BE2C (cell line): Measurements from ENCODE around the gene DENND1A.

Experiments
- DNase-seq: peaks from one replicate; pipeline ENCODE4 v3.0.0-alpha.2; 2020
- H3K27me3 ChIP-seq: fragments of 250-450 bp; sonication (Bioruptor Pico); 2 replicates; pipeline ENCODE4 v1.5.1; 2020; ENCODE audit warnings: mild to moderate bottlenecking
- H3K36me3 ChIP-seq: fragments of 250-450 bp; sonication (Bioruptor Pico); 2 replicates; pipeline ENCODE4 v1.5.1; 2020; ENCODE audit warnings: mild to moderate bottlenecking
- H3K4me1 ChIP-seq: fragments of 250-450 bp; sonication (Bioruptor Pico); 2 replicates; pipeline ENCODE4 v1.5.1; 2020
- H3K4me3 ChIP-seq: 2 replicates; pipeline ENCODE4 v1.5.1; 2011; ENCODE audit warnings: low read depth, low read length
- H3K9me3 ChIP-seq: fragments of 250-450 bp; sonication (Bioruptor Pico); 2 replicates; pipeline ENCODE4 v1.5.1; 2020
- CTCF ChIP-seq: IDR thresholded peaks from 2 replicates; pipeline ENCODE4 v1.5.1; 2012; ENCODE audit warnings: mild to moderate bottlenecking, low read depth, low read length

The DENND1A gene

GRCh38 chr9:123550012-123550411 is 379.9 kb downstream of the DENND1A start:
- Histone ChIP-seq H3K9me3 (no peaks in the 10 kb centered on the region), H3K36me3 (no peaks in the 10 kb centered on the region), H3K4me1 (peaks cover 14% of the 10 kb centered on the region), H3K27me3 (no peaks in the 10 kb centered on the region), H3K4me3 (no peak overlapping the region)
- 0 out of 2 replicates have a peak, but pooled peaks have one; percentile 11 for TF ChIP-seq CTCF
- DNase-seq: peak; percentile 69

DNA sequence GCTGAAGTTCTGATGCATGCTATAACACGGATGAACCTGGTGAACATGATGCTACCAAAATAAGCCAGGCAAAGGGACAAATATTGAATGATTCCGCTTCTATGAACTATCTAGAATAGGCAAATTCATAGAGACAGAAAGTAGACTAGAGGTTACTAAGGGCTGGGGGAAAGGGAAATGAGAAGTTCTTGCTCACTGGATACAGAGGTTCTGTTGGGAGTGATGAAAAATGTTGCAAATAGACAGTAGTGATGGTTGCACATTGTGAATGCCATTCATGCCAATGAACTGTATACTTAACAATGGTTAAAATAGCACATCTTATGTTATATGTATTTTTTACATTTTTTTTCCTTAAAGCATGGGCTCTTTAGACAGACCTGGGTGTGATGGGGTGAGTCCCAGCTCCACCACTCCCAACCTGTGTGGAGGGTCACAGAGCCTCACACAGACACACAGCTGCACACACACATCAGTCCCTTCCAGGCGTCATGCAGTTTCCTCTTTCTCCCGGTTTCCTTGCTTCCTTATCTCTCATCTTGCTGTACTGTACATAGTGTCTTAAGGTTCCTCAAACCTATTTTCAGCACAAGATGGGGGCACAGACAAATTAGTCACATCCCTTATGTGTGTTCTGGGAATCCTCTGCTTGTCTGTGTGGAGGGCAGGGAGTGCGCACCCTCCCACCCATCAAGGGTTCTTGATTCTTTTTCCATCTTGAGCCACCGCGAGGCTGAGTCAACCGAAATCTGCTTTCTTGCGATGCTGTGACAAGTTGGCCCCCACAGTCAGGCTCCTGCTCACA is 381.0 kb downstream of the DENND1A start:
- Histone ChIP-seq H3K27me3 (no peaks in the 10 kb centered on the region), H3K4me3 (no peak overlapping the region), H3K36me3 (no peaks in the 10 kb centered on the region), H3K4me1 (peaks cover 14% of the 10 kb centered on the region), H3K9me3 (no peaks in the 10 kb centered on the region)
- no peak for TF ChIP-seq CTCF
- DNase-seq: no peak

DNA sequence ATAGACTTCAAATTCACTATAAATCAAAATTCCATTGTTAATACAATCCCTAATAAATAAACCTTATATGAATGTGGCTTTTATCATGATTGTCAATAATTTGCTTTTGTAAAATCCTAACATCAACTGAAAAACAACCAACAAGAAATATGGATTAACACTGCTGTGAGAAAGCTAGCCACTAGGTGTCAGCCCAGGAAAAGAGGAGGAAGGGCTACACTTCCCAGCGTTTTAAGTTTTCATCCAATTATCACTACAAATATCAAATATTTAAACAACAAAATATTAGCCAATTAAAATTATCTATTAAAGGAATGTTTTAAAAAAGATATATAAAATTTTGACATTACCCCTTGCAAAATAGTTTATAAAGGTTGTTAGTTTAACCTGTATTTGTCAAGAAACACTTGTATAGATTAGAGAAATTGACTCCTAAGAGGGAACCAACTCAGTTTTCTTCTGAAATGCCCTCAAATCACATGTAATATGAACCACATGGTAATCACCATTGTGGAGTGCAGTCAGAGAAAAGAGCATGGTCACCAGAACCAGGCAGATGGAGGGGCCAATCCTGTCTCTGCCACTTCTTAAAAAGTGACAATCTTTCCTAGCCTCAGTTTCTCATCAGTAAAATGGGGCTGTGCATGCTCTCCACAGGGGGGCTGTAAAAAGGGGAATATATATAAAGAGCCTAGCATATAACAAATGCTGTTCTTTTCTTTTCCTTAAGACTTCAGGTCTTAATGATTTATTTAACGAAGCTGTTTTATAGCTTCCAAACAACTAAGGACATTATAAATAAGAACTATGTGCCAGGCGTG is 385.7 kb downstream of the DENND1A start:
- H3K27me3 ChIP-seq: no peaks in the 10 kb centered on the region
- no peaks in the 10 kb centered on the region for H3K9me3 ChIP-seq
- no peak overlapping the region for H3K4me3 ChIP-seq
- H3K36me3 ChIP-seq: no peaks in the 10 kb centered on the region
- DNase-seq: peak; percentile 46
- TF ChIP-seq CTCF: peak; percentile 96
- no peaks in the 10 kb centered on the region for H3K4me1 ChIP-seq

DNA sequence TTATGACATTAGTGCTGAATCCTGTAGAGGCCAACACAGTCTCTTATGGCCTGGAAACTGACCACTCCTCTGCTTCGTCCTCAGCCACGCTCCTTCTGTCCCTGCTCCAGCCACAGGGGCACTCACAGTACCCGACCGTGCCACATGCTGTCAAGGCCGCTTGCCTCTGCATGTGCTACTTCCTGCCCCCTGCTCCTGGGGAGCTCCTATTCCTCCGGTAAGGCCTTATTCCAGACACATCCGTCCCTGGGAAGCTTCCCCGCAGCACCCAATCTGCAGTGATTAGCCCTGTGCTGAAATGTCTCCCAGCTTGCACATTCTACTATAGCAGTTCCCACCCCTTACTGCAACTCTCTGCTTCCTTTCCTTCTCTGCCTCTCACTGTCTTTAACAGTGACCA is 386.4 kb downstream of the DENND1A start:
- Histone ChIP-seq H3K4me3 (no peak overlapping the region), H3K36me3 (no peaks in the 10 kb centered on the region), H3K27me3 (no peaks in the 10 kb centered on the region), H3K4me1 (no peaks in the 10 kb centered on the region), H3K9me3 (no peaks in the 10 kb centered on the region)
- no peak for TF ChIP-seq CTCF
- no peak for DNase-seq

DNA sequence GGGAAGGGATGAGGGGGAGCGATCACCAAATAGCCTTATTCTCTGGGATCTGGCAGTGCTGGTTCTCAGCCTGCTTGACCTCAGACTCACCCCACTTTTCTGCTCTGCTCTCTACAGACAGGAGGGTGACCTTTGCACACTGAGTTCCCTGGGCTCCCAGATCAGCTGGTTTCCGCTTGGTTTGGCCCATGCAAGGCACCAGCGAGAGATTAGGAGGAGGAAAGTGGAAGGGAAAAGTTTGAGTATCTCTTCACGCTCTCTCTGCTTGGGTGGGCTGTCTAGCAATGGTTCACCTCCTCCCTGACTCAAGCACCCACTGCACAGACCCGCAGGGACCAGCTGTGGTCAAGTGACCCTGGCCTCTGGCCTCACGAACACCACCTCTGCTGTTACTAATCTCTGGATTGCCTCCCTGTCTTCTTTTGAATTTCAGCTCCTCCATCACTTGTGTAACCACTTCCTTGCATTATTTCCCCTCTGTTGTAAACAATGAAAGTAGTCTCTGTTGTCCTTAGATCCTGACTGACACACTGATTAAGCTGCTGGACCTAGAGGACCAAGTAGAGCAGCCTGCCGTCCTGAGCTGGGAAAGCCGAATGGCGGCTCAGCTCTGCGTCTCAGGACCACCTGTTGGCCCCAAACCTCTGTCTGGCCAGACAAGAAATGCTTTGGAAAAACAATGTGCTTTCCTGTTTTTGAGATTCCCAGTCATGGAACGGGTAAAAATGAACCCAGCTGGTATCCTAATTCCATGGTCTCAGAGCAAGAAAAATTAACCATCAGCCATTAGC is 387.3 kb downstream of the DENND1A start:
- Histone ChIP-seq H3K9me3 (no peaks in the 10 kb centered on the region), H3K4me1 (no peaks in the 10 kb centered on the region), H3K27me3 (no peaks in the 10 kb centered on the region), H3K4me3 (no peak overlapping the region), H3K36me3 (no peaks in the 10 kb centered on the region)
- DNase-seq: no peak
- no peak for TF ChIP-seq CTCF
